HEK293T (cell line): ENCODE measurements around the gene GZMH.

Experiments
- CTCF ChIA-PET: fragments of 350-600 bp; formaldehyde crosslinking; extraction: SDS; loops from one replicate; lab custom pipeline; 2021; ENCODE audit warnings: antibody characterized with exemption, inconsistent platforms; lab: Yijun Ruan, JAX
- POLR2A ChIA-PET: fragments of 350-600 bp; formaldehyde crosslinking; extraction: SDS; loops from one replicate; lab custom pipeline; 2020; ENCODE audit warnings: antibody characterized with exemption, inconsistent platforms; lab: Yijun Ruan, JAX
- DNase-seq: peaks from one replicate; pipeline ENCODE4 v3.0.0; 2012; ENCODE audit warnings: mixed read lengths; ENCODE audit errors: extremely low spot score
- ARNT ChIP-seq: fragments of 450-650 bp; IDR thresholded peaks from 2 replicates; pipeline ENCODE4 v1.6.1; 2017; ENCODE audit warnings: mild to moderate bottlenecking
- BHLHE40 ChIP-seq: fragments of 450-650 bp; IDR thresholded peaks from 2 replicates; pipeline ENCODE4 v1.6.1; 2016; ENCODE audit warnings: mild to moderate bottlenecking, moderate library complexity, borderline replicate concordance
- CTBP1 ChIP-seq: fragments of 450-650 bp; IDR thresholded peaks from 2 replicates; pipeline ENCODE4 v1.6.1; 2016; ENCODE audit warnings: borderline replicate concordance
- ELF4 ChIP-seq: fragments of 450-650 bp; IDR thresholded peaks from 2 replicates; pipeline ENCODE4 v1.6.1; 2017; ENCODE audit warnings: antibody characterized with exemption
- FOXA1 ChIP-seq: fragments of 450-650 bp; IDR thresholded peaks from 2 replicates; pipeline ENCODE4 v1.6.1; 2016; ENCODE audit warnings: mild to moderate bottlenecking
- FOXK2 ChIP-seq: fragments of 450-650 bp; IDR thresholded peaks from 2 replicates; pipeline ENCODE4 v1.6.1; 2016; ENCODE audit warnings: mild to moderate bottlenecking
- FOXM1 ChIP-seq: fragments of 450-650 bp; IDR thresholded peaks from 2 replicates; pipeline ENCODE4 v1.6.1; 2017; ENCODE audit warnings: mild to moderate bottlenecking, borderline replicate concordance
- HDGF ChIP-seq: fragments of 450-650 bp; IDR thresholded peaks from 2 replicates; pipeline ENCODE4 v1.6.1; 2017; ENCODE audit warnings: antibody characterized with exemption, borderline replicate concordance
- L3MBTL2 ChIP-seq: fragments of 450-650 bp; conservative IDR thresholded peaks from 2 replicates; pipeline ENCODE4 v1.6.1; 2016; ENCODE audit warnings: mild to moderate bottlenecking
- LEF1 ChIP-seq: fragments of 450-650 bp; IDR thresholded peaks from 2 replicates; pipeline ENCODE4 v1.6.1; 2017; ENCODE audit warnings: mild to moderate bottlenecking, borderline replicate concordance
- NFRKB ChIP-seq: fragments of 450-650 bp; IDR thresholded peaks from 2 replicates; pipeline ENCODE4 v1.6.1; 2016; ENCODE audit warnings: mild to moderate bottlenecking, moderate library complexity
- PKNOX1 ChIP-seq: fragments of 450-650 bp; IDR thresholded peaks from 2 replicates; pipeline ENCODE4 v1.6.1; 2016
- SP1 ChIP-seq: fragments of 450-650 bp; IDR thresholded peaks from 2 replicates; pipeline ENCODE4 v1.6.1; 2017
- SUZ12 ChIP-seq: fragments of 450-650 bp; IDR thresholded peaks from 2 replicates; pipeline ENCODE4 v1.6.1; 2016; ENCODE audit warnings: mild to moderate bottlenecking
- TARDBP ChIP-seq: fragments of 450-650 bp; IDR thresholded peaks from 2 replicates; pipeline ENCODE4 v1.6.1; 2016
- ZNF384 ChIP-seq: fragments of 450-650 bp; IDR thresholded peaks from 2 replicates; pipeline ENCODE4 v1.6.1; 2016

GZMH gene

GRCh38 chr14:24576771-24577170, 32.7 kb downstream of the GZMH start:
- ChIA-PET POLR2A (no interaction called here), CTCF (no interaction called here)
- TF ChIP-seq FOXA1 (no peak), SP1 (no peak), TARDBP (no peak), ELF4 (no peak), L3MBTL2 (no peak), FOXK2 (no peak), NFRKB (no peak)
- no peak for DNase-seq

GRCh38 chr14:24576182-24576581, 33.3 kb downstream of the GZMH start, which contains the start of gene CTSG:
CTSG (minus strand) TSS chr14:24576250; CDS start chr14:24576223, 27 bp downstream.
- TF ChIP-seq PKNOX1 (no peak), FOXK2 (no peak), L3MBTL2 (no peak), ZNF384 (no peak), BHLHE40 (no peak), ELF4 (no peak), CTBP1 (no peak), FOXA1 (no peak), ARNT (no peak), LEF1 (no peak), SP1 (no peak), NFRKB (no peak), SUZ12 (no peak)
- POLR2A ChIA-PET = no interaction called here
- CTCF ChIA-PET = no interaction called here
- DNase-seq = no peak

GRCh38 chr14:24574206-24574774, 35.2 kb downstream of the GZMH start:
- ChIA-PET POLR2A (no interaction called here), CTCF (no interaction called here)

GRCh38 chr14:24566318-24566717, 43.2 kb downstream of the GZMH start:
- no peak for DNase-seq
- CTCF ChIA-PET = no interaction called here
- TF ChIP-seq TARDBP (no peak), HDGF (no peak), ARNT (no peak), L3MBTL2 (no peak), LEF1 (no peak), ZNF384 (no peak), PKNOX1 (no peak), NFRKB (no peak), SP1 (no peak), FOXK2 (no peak), BHLHE40 (no peak), SUZ12 (no peak), ELF4 (no peak), CTBP1 (no peak), FOXM1 (no peak), FOXA1 (no peak)
- POLR2A ChIA-PET = no interaction called here

More at GRCh38 chr14:24574206-24574774, 35.2 kb downstream of the GZMH start:
- no peak for DNase-seq
- no peak for TF ChIP-seq SP1
- TF ChIP-seq FOXA1 = no peak
- TF ChIP-seq BHLHE40 = no peak
- TF ChIP-seq SUZ12 = no peak
- no peak for TF ChIP-seq FOXM1
- TF ChIP-seq TARDBP = no peak
- no peak for TF ChIP-seq ELF4
- no peak for TF ChIP-seq HDGF
- no peak for TF ChIP-seq NFRKB
- TF ChIP-seq PKNOX1 = no peak
- TF ChIP-seq CTBP1 = no peak
- no peak for TF ChIP-seq LEF1
- no peak for TF ChIP-seq L3MBTL2
- TF ChIP-seq ARNT = no peak
- no peak for TF ChIP-seq FOXK2
- no peak for TF ChIP-seq ZNF384

- TF ChIP-seq LEF1 (no peak), ARNT (no peak), FOXM1 (no peak), ZNF384 (no peak), PKNOX1 (no peak), FOXA1 (no peak), FOXK2 (no peak), CTBP1 (no peak), HDGF (no peak), BHLHE40 (no peak), NFRKB (no peak), ELF4 (no peak), SUZ12 (no peak), L3MBTL2 (no peak), TARDBP (no peak), SP1 (no peak)
- CTCF ChIA-PET = no interaction called here
- POLR2A ChIA-PET = no interaction called here
- DNase-seq = no peak
Observed at GRCh38 chr14:24565766-24566165, 43.7 kb downstream of the GZMH start.
